Neural progenitor cell (in vitro differentiated cells): ENCODE results near the gene TPST2. TPM values are rescaled to one million over a fixed set of nuclear protein-coding genes. Genes with fewer than 3 reads are reported as not detected.

Source experiments
- DNase-seq: peaks from one replicate; pipeline ENCODE4 v3.0.0-alpha.2; 2016; ENCODE audit warnings: low spot score
- H2AFZ ChIP-seq: fragments of 200-600 bp; sonication (generic); replicated peaks from 2 replicates; pipeline ENCODE4 v1.6.1; 2016; ENCODE audit warnings: antibody characterized with exemption
- H3F3A ChIP-seq: fragments of 200-600 bp; sonication (generic); 2 replicates; pipeline ENCODE4 v1.6.1; 2016; ENCODE audit warnings: antibody characterized with exemption, low read depth
- H3K27ac ChIP-seq: fragments of 200-600 bp; sonication (generic); 2 replicates; pipeline ENCODE4 v1.5.1; 2016; ENCODE audit warnings: mild to moderate bottlenecking
- H3K27me3 ChIP-seq: fragments of 200-600 bp; sonication (generic); 2 replicates; pipeline ENCODE4 v1.6.1; 2016; ENCODE audit warnings: mild to moderate bottlenecking, moderate library complexity
- H3K36me3 ChIP-seq: fragments of 200-600 bp; sonication (generic); 2 replicates; pipeline ENCODE4 v1.5.1; 2016
- H3K4me1 ChIP-seq: fragments of 200-600 bp; sonication (generic); 2 replicates; pipeline ENCODE4 v1.6.1; 2016; ENCODE audit warnings: mixed run types
- H3K4me2 ChIP-seq: fragments of 200-600 bp; sonication (generic); 2 replicates; pipeline ENCODE4 v1.6.1; 2016
- H3K4me3 ChIP-seq: fragments of 200-600 bp; sonication (generic); 2 replicates; pipeline ENCODE4 v1.5.1; 2016
- H3K79me2 ChIP-seq: fragments of 200-600 bp; sonication (generic); 2 replicates; pipeline ENCODE4 v1.6.1; 2016; ENCODE audit warnings: low read depth
- H3K9ac ChIP-seq: fragments of 200-600 bp; sonication (generic); 2 replicates; pipeline ENCODE4 v1.6.1; 2016
- H3K9me3 ChIP-seq: fragments of 200-600 bp; sonication (generic); 2 replicates; pipeline ENCODE4 v1.5.1; 2016; ENCODE audit warnings: low read depth
- H4K20me1 ChIP-seq: fragments of 200-600 bp; sonication (generic); 2 replicates; pipeline ENCODE4 v1.6.1; 2016; ENCODE audit warnings: low read depth
- H3K27ac Mint-ChIP-seq: 3 replicates; pipeline ENCODE4 v1.8.0; 2021; ENCODE audit warnings: mixed read lengths
- H3K27me3 Mint-ChIP-seq: 2 replicates; pipeline ENCODE4 v1.8.0; 2022; ENCODE audit warnings: low read depth, mild to moderate bottlenecking, inconsistent platforms, moderate library complexity, mixed read lengths; ENCODE audit not compliant: insufficient read depth
- H3K36me3 Mint-ChIP-seq: 3 replicates; pipeline ENCODE4 v1.8.0; 2021; ENCODE audit warnings: mixed read lengths
- H3K4me1 Mint-ChIP-seq: 3 replicates; pipeline ENCODE4 v1.8.0; 2021; ENCODE audit warnings: mixed read lengths
- H3K4me3 Mint-ChIP-seq: 3 replicates; pipeline ENCODE4 v1.8.0; 2021; ENCODE audit warnings: mild to moderate bottlenecking, moderate library complexity, mixed read lengths
- H3K9me3 Mint-ChIP-seq: 3 replicates; pipeline ENCODE4 v1.8.0; 2020; ENCODE audit warnings: mixed read lengths
- EZH2 ChIP-seq: fragments of 200-600 bp; sonication (generic); IDR thresholded peaks from 2 replicates; pipeline ENCODE4 v1.6.1; 2017; ENCODE audit warnings: antibody characterized with exemption, mild to moderate bottlenecking, moderate library complexity
- EZH2phosphoT487 ChIP-seq: fragments of 200-600 bp; sonication (generic); IDR thresholded peaks from 2 replicates; pipeline ENCODE4 v1.6.1; 2017; ENCODE audit warnings: antibody characterized with exemption
- total RNA-seq: library from RNA; depleted of rRNA; stranded (reverse); fragments of >200 nt; gene quantifications from 2 replicates; pipeline ENCODE4 v1.2.3, GENCODE V29; 2015; ENCODE audit warnings: low replicate concordance
- TF ChIP-seq, protein P1 (sequence below): fragments of 200-600 bp; sonication (generic); IDR thresholded peaks from 2 replicates; pipeline ENCODE4 v1.5.1; 2017; ENCODE audit warnings: antibody characterized with exemption, mild to moderate bottlenecking

TPST2 gene
- total RNA-seq, 1 donor from 2014 or later: 31.7 TPM

DNA sequence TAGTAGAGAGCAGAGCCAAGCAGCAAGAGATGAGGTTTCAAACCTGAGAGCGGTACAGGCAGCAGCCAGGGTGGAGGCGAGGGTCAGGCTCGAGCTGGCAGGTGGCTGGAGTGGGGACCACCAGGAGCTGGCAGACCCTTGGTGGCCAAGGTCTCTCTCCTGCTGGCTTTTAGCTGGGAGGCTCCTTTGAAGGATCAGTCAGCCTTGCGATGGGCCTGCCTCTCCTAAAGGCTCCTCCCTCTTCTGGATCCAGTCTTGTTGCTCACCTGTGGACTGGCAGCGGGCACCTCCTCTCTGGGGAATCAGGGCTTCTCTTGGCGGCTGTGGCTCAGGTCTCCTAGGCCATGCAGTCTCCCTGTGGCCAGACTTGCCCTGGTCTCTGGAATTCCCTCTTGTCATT is 24.8 kb downstream of the TPST2 start:
- peaks cover 3% of the 10 kb centered on the region for H3K36me3 Mint-ChIP-seq

DNA sequence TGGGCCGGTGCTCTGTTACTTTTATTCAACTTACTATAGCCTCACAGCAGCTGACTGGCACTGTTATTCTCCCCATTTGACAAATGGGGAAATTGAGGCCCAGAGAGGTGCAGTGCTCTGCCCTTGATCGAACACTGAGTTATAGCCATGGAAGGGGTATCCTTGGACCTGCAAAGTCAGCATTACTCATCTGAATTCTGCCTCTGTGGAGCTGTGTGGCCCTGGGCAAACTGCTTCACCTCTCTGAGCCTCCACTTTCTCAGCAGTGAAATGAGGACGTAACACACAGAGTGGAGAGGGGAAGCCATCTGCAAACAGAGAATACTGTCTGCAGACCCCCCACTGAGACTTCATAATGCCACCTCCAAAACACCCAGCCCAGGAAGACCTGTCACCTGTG is 25.3 kb downstream of the TPST2 start:
- peaks cover 5% of the 10 kb centered on the region for H3K27me3 Mint-ChIP-seq
- no peak overlapping the region for H3K4me3 ChIP-seq
- peaks cover 63% of the 10 kb centered on the region for H4K20me1 ChIP-seq
- H3K4me3 Mint-ChIP-seq: no peak overlapping the region
- H3K27ac ChIP-seq: no peak overlapping the region
- H3K27me3 ChIP-seq: no peaks in the 10 kb centered on the region
- no peaks in the 10 kb centered on the region for H3K36me3 ChIP-seq
- no peak for TF ChIP-seq EZH2phosphoT487
- TF ChIP-seq EZH2: no peak
- TF ChIP-seq, protein P1, sequence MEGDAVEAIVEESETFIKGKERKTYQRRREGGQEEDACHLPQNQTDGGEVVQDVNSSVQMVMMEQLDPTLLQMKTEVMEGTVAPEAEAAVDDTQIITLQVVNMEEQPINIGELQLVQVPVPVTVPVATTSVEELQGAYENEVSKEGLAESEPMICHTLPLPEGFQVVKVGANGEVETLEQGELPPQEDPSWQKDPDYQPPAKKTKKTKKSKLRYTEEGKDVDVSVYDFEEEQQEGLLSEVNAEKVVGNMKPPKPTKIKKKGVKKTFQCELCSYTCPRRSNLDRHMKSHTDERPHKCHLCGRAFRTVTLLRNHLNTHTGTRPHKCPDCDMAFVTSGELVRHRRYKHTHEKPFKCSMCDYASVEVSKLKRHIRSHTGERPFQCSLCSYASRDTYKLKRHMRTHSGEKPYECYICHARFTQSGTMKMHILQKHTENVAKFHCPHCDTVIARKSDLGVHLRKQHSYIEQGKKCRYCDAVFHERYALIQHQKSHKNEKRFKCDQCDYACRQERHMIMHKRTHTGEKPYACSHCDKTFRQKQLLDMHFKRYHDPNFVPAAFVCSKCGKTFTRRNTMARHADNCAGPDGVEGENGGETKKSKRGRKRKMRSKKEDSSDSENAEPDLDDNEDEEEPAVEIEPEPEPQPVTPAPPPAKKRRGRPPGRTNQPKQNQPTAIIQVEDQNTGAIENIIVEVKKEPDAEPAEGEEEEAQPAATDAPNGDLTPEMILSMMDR: no peak
- peaks cover 33% of the 10 kb centered on the region for H3K4me1 ChIP-seq
- H3K9me3 Mint-ChIP-seq: no peaks in the 10 kb centered on the region
- H3K79me2 ChIP-seq: peaks cover 57% of the 10 kb centered on the region
- H3K36me3 Mint-ChIP-seq: peaks cover 3% of the 10 kb centered on the region
- H2AFZ ChIP-seq: no peak overlapping the region
- H3K4me1 Mint-ChIP-seq: peaks cover 48% of the 10 kb centered on the region
- H3F3A ChIP-seq: peaks cover 38% of the 10 kb centered on the region
- H3K27ac Mint-ChIP-seq: no peak overlapping the region
- no peak for DNase-seq
- no peak overlapping the region for H3K4me2 ChIP-seq
- no peak overlapping the region for H3K9ac ChIP-seq
- no peaks in the 10 kb centered on the region for H3K9me3 ChIP-seq

More for the DNA sequence above, 24.8 kb downstream of the TPST2 start:
- H3K9me3 Mint-ChIP-seq: no peaks in the 10 kb centered on the region
- peaks cover 36% of the 10 kb centered on the region for H3F3A ChIP-seq
- H3K9ac ChIP-seq: no peak overlapping the region
- H2AFZ ChIP-seq: no peak overlapping the region
- H4K20me1 ChIP-seq: peaks cover 61% of the 10 kb centered on the region
- H3K36me3 ChIP-seq: no peaks in the 10 kb centered on the region
- no peak overlapping the region for H3K27ac Mint-ChIP-seq
- DNase-seq: no peak
- TF ChIP-seq EZH2: no peak
- TF ChIP-seq, protein P1: no peak
- peaks cover 46% of the 10 kb centered on the region for H3K4me1 Mint-ChIP-seq
- H3K27me3 Mint-ChIP-seq: peaks cover 5% of the 10 kb centered on the region
- H3K4me3 ChIP-seq: no peak overlapping the region
- H3K4me2 ChIP-seq: no peak overlapping the region
- no peak overlapping the region for H3K4me3 Mint-ChIP-seq
- H3K27ac ChIP-seq: no peak overlapping the region
- H3K4me1 ChIP-seq: peaks cover 31% of the 10 kb centered on the region
- no peaks in the 10 kb centered on the region for H3K9me3 ChIP-seq
- peaks cover 55% of the 10 kb centered on the region for H3K79me2 ChIP-seq
- H3K27me3 ChIP-seq: no peaks in the 10 kb centered on the region

DNA sequence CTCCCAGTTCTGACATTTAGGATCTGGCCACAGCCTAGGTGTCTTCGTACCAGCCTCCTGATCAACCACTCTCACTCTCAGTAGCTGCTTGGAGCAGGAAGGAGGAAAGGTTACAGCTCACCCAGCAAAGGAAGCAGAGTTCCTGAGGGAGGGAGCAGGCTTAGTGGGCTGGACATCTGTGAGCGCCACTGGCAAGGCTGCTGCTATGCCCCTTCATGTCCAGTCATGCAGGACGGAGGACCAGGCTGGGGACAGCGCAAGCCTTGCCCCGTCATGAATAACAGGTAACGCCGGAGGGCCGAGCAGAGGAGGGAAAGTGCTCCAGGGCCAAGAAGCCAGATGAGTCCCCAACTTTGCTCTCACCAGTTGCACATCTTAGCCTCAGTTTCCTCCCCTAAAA is 25.8 kb downstream of the TPST2 start:
- Histone ChIP-seq H3K4me2 (peak overlapping the region; percentile 13), H2AFZ (no peak overlapping the region), H3K36me3 (no peaks in the 10 kb centered on the region), H3K4me1 (peaks cover 34% of the 10 kb centered on the region), H3K4me3 (no peak overlapping the region), H3K79me2 (peaks cover 57% of the 10 kb centered on the region), H4K20me1 (peaks cover 59% of the 10 kb centered on the region), H3K9ac (no peak overlapping the region), H3K9me3 (no peaks in the 10 kb centered on the region), H3F3A (peaks cover 39% of the 10 kb centered on the region), H3K27ac (no peak overlapping the region), H3K27me3 (no peaks in the 10 kb centered on the region)
- H3K4me1 Mint-ChIP-seq: peaks cover 51% of the 10 kb centered on the region
- H3K9me3 Mint-ChIP-seq: no peaks in the 10 kb centered on the region
- H3K27me3 Mint-ChIP-seq: peaks cover 5% of the 10 kb centered on the region
- TF ChIP-seq EZH2: no peak
- TF ChIP-seq, protein P1: no peak
- TF ChIP-seq EZH2phosphoT487: no peak
- H3K36me3 Mint-ChIP-seq: peaks cover 3% of the 10 kb centered on the region
- no peak for DNase-seq
- H3K27ac Mint-ChIP-seq: no peak overlapping the region
- no peak overlapping the region for H3K4me3 Mint-ChIP-seq
